Measurements from ENCODE around the gene FBLN7.
"Not testable (repeated sequence)": the region's sequence is repeated elsewhere in the genome, so short reads cannot be mapped to it uniquely, and the experiment has no call there.

The FBLN7 gene, protein sequence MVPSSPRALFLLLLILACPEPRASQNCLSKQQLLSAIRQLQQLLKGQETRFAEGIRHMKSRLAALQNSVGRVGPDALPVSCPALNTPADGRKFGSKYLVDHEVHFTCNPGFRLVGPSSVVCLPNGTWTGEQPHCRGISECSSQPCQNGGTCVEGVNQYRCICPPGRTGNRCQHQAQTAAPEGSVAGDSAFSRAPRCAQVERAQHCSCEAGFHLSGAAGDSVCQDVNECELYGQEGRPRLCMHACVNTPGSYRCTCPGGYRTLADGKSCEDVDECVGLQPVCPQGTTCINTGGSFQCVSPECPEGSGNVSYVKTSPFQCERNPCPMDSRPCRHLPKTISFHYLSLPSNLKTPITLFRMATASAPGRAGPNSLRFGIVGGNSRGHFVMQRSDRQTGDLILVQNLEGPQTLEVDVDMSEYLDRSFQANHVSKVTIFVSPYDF

DNA sequence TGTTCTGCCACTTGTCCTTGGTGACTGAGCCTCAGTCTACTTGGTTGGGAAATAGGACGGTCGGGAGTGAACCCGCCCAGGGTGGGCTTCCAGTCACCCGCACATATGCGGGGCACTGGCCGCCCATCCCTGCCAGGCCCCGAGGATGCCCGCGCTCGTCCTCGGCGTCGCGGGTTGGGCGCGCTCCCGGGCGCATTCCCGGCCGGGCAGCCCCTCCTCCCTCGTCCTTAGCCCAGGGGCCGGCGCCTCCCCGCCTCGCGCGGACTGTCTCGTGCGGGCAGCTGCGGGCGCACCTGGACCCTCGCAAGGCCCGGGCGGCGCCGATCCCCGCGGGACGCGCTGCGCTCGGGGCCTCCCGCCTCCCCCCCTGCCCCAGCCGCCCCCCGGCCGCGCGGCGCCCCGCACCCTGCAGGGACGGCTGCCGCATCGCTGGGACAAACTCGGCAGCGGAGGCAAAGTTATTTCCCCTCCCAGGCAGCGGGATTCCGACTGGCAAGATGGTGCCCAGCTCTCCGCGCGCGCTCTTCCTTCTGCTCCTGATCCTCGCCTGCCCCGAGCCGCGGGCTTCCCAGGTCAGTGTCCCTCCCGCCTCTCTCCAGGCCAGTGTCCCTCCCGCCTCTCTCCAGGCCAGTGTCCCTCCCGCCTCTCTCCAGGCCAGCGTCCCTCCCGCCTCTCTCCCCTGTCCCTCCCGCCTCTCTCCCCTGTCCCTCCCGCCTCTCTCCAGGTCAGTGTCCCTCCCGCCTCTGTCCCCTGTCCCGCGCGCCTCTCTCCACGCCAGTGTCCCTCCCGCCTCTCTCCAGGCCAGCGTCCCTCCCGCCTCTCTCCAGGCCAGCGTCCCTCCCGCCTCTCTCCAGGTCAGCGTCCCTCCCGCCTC lies at the start of gene FBLN7:
Gene FBLN7, plus strand, starts transcription at position 227 of the 874 bp plus-strand sequence. Its CDS starts 271 bp downstream, at position 498.
- DNase-seq = no peak

DNA sequence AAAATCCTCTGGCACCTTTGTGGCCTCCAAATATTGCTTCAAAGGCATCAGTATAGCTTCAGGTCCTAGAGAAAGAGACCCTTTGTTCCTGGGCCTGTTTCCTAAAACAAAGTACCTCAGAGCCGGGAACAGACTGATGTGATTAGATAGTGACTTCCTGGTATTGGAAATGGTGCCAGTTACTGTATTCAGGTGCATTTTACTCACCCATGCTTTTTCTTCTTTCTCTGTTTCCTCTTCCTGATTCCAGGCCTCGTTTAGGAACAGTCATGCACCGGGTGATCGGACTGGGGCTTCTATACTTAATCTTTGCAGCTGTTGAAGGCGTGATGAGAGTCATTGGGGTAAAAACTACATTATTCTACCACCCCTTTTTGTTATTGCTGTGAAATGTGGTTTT lies 48.8 kb upstream of the FBLN7 start:
- DNase-seq = no peak

DNA sequence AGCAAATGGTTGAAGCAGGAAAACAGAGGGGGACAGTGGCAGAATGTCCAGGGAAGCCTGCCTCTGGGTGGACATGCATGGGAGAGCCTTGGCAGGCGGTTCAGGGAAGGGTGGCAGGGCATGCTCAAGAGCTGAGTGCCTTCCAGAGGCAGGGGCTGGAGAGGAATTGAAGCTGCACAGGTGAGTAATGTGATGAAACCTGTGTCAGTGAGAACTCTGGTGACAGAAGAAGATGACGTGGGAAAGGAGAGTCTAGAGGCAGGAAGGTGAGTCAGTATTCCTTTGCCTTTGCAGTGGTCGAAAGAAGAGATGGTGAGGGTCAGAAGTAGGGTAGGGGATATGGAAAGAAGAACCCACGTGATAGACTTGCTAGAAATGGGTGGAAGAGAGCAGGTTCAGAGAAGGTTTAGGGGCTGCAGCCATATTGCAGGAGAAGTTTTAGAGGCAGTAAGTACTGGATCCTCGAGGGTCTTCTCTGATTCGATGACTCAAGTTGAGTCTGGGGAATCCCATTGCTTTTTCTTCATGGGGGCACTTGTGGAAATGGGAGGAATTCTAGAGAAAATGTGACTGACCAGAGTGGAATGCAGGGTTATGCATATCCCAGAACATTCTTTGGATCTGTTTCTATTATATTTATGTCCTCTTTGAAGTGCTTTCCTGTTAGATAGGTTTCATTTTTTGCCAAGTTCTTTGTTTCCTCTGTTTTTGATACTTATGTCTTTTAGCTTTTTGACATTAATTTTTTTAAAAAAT lies 45.7 kb upstream of the FBLN7 start:
- DNase-seq = no peak

DNA sequence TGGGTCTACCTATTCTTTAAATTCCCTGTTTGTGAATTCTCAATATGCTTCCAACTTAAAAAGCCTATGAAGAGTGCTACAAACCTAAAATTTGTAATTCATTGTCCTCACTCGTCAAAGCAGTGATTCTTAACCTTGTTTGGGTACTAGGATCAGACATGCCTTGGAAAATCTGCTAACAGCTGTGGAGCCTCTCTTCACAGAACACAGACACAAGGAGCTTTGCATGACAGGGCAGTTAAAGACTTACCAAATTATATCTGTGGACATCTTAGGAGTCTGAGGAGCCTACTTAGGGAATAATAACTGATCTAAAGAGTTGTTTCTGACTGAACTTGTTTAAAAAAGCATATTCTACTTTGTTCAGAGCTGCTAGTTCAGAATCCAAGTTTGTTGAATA lies 45.0 kb upstream of the FBLN7 start:
- DNase-seq = no peak

DNA sequence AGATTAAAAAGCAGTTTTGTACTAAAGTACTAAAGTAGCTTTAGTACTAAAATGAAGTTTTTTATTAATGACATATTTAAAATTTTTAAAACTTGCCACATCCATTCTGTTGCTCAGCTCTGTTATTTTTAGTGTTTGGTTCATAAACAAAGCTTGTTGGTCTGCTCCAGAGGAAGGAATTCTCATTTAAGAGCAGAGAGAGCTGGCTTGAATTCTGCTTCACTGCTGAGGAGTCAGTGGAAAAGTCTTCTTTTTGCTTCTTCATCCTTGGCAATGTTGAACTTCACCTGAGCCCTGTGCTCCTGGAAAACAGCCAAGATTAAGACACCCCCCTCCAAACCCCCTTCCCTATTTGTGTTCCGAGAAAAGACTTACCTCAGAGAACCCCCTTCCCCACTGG lies 42.5 kb upstream of the FBLN7 start:
- DNase-seq = no peak

DNA sequence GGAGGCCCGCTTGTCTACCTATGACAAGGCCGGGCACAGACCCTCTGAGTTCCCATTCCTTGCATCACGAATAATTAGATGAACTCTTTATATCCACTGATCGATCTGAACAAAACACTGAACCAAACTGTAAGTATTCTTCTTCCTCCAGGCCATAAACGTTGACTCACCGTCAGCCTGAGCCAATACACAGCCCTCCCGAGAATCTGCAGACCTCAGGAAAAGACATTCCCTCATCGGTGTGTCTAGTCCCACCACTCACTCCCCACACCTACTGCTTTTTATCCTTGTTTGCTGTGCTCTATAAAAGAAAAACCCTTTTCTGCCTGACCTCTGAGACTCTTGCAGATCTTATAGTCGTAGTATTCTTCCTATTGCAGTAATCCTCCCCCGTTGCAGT lies 42.1 kb upstream of the FBLN7 start:
- DNase-seq = no peak

DNA sequence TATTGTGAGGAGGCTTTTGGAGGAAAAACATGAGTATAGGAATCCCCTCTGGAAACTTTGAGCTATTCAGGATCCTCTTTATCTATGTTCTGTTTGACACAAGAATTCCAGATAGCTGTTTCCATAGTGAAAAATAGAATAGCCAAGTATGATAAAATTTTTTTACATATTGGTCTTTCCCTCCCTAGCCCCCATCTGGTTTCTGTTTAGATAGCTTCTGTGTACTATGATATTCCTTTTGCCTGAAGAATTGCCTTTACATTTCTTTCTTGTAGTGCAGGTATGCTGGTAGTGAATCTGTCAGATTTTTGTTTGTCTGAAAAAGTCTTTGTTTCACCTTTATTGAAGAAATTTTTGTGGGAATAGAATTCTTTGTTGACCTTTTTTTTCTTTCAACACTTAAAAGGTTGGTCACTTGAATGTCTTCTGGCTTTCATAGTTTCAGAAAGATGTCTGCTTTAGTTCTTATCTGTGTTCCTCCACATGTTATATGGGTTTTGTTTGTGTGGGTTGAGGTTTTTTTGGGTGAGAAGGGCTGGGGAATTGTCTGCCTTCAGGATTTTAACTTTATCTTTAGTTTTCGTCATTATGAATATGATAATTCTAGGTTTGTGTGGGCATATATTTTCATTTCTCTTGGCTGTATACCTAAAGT lies 29.9 kb upstream of the FBLN7 start:
- no peak for DNase-seq

DNA sequence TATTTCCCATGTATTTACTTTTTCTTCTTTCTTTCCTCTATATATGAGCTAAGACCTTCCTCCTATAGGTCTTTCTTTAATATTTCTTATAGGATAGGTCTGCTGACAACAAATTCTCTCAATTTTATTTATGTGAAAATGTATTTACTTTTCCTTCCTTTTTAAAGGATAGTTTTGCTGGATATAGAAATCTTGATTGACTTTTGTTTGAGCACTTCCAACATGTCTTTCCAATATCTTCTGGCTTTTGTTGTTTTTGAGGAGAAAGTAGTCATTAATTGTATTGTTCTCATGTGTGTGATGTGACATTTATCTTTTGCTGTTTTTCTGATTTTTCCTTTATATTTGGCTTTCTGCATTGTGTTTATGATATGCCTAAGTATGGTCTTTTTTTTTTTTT lies 28.9 kb upstream of the FBLN7 start:
- no peak for DNase-seq

DNA sequence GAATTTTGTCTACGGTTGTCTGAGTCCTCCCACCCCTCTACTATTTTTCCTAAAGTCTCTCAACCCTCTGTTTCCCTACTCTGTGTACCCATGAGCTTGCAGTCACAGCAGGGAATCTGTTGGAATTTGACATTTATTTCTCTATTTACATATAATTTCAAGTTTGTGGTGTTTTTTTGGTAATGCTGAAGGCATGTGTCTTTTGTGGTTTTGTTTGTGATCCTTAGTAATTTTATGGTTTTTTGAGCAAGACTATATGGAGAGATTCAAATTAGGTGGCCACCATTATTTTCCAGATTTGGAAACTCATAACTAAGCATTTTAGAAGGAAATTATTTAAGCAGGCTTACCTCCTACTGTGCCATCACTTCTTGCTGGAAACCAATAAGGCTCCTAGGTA lies 27.2 kb upstream of the FBLN7 start:
- DNase-seq = no peak

DNA sequence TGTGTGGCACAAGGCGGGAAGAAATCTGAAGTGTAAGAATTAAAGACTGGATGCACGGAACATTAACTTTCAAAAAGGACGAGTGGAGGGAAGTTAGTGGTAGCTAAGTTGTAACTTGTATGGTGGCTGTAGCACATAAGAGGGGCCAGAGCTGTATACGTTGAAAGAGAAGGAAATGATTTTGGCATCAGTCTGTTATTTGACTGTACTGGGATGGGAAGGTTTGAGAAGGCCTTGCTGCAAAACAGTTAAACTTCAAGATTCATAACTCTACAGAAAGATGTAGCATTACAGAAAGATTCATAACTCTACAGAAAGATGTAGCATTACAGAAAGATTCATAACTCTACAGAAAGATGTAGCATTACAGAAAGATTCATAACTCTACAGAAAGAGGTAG lies 24.8 kb upstream of the FBLN7 start:
- not testable (repeated sequence) for DNase-seq

DNA sequence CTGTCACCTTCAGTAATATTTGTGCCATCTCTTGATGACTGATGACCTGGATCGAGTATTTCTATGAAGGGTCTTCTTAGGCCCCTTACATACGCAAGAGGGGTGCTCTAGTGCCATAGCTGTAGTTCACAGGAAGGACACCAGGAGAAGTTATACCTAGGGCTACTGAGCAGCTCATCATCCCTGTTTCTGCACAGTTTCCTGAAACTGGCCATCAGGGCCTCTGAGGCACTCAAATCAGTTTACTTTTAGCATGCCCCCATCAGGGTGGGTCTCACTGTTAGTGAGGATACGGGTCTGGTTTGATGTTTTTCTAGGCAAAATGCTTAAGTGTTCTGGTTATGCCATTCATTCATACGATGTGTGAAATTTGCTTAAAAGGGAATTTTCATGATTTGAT lies 20.0 kb upstream of the FBLN7 start:
- DNase-seq = no peak

DNA sequence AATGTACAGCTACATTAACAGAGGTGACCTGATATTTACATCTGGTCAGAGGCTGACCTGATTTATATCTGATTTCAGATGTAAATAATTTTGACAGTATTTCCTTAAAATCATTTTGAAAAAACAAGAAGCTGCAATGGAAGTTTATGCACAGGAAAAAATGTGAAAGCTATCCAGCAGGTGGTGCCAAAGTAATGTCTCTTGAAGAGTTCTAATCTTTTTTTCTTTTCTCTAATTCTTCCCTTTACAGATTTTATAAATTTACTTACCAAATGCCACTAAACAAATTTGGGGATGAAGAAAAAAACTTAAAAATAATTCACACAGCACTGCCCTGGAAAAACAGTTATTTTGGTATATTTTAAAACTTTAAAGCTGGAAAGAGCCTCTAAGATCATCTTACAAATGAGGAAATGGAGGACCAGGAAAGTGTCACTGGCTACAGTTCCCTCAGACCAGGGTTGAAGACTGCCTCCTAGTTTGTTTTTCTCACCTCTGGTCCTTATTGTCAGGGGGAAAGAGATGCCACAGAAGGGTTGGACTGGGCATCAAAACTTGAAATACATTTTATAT lies 16.4 kb upstream of the FBLN7 start:
- DNase-seq = no peak

DNA sequence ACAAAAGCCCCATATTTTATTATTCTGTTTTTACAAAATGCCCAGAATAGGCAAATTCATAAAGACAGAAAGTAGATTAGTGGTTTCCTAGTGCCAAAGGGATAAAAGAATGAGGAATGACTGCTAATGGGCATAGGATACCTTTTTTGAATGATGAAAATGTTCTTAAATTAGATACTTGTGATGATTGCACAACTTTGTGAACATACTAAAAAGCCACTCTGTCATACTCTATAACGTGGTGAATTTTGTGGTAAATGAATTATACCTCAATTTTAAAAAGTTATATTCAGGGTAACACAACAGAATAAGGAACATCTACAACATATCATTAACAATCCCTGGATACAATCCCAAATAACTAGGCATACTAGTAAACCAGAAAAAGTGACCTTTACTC lies 9.1 kb upstream of the FBLN7 start:
- DNase-seq = no peak

DNA sequence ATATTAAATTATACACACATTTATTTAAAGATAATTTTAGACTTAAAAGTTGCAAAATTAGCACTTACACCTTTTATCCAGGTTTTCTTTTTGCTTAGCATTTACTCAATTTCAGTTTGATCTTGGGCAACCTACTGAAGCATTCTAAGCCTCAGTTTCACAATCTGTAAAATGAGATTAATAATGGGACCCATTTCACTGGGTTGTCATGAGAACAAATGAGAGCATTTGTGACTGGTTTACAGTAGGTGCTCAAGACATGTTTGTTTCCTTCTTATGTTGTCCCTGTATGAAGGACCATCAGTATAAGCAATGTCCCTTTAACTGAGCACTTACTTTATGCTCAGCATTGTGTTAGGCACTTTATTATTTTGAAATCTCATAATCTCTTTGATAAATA lies 4.8 kb upstream of the FBLN7 start:
- DNase-seq = no peak

DNA sequence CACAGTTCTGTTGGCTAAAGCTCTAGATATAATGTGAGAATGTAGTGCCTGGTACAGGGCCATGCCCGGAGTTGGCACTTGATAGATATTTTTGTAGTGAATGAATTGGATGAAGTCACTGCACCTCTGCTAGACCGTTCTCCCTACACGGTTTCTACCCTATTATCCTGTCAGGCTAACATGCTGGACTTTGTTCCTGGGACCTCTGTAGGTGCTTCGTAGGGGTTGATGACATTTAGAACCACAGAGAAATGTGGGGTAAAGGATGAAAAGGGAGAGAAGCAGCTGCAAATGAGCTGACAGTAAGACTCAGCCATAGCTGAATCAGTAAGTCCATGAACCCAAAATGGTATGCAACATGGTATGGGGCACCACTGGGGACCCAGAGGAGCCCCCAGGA lies 4.1 kb upstream of the FBLN7 start:
- DNase-seq = no peak

DNA sequence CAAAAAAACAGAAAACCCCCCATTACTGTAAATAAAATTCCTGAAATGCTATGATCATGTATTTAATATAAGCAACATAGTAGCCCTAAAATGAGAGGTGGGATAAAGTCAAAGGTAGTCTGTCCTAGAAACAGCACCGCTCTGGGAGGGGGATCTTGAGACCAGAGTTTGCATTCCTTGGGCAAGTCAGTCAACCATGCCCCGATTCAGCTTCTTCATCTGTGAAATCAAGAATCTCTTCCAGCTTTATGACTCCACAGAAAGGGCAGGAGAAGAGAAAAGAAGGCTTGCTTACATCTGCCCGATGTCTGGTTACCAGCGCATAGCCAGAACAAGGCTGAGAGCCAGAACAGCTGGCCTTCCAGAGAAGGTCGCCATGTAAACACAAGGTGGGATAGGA lies 2.1 kb upstream of the FBLN7 start:
- DNase-seq = no peak

DNA sequence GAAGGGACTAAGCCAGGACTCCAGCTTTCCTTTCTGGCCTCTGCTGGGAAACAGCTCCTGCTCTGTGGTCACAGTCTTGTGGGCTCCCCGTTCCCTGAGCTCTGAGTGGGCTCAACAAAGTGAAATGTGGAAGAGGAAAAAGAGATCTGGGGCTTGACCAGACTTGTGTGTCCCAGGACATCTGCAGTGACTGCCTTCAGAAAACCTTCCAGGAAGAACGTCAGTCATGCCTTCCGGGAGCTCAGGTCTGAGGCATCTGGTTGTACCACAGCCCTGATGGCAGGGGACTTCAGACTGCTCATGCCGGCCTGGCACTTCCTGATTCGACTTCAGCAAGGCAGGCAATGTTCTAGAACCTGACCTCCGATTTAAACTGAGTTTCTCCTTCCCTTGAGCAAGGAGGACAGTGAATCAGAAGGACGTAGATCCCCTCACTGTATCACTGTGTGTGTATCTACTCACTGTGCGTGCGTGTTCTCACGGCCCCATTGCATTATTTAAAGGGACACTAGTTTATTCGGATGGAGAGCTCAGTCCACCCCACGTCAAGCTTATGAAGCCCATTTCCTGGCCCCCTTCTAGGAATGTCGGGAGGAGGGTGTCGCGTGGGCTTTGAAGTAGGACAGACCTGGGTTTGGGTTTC lies 548 bp upstream of the FBLN7 start:
- DNase-seq = no peak

DNA sequence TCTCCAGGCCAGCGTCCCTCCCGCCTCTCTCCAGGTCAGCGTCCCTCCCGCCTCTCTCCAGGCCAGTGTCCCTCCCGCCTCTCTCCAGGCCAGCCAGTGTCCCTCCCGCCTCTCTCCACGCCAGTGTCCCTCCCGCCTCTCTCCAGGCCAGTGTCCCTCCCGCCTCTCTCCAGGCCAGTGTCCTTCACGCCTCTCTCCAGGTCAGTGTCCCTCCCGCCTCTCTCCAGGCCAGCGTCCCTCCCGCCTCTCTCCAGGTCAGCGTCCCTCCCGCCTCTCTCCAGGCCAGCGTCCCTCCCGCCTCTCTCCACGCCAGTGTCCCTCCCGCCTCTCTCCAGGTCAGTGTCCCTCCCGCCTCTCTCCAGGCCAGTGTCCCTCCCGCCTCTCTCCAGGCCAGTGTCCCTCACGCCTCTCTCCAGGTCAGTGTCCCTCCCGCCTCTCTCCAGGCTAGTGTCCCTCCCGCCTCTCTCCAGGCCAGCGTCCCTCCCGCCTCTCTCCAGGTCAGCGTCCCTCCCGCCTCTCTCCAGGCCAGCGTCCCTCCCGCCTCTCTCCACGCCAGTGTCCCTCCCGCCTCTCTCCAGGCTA lies 939 bp downstream of the FBLN7 start:
- not testable (repeated sequence) for DNase-seq

DNA sequence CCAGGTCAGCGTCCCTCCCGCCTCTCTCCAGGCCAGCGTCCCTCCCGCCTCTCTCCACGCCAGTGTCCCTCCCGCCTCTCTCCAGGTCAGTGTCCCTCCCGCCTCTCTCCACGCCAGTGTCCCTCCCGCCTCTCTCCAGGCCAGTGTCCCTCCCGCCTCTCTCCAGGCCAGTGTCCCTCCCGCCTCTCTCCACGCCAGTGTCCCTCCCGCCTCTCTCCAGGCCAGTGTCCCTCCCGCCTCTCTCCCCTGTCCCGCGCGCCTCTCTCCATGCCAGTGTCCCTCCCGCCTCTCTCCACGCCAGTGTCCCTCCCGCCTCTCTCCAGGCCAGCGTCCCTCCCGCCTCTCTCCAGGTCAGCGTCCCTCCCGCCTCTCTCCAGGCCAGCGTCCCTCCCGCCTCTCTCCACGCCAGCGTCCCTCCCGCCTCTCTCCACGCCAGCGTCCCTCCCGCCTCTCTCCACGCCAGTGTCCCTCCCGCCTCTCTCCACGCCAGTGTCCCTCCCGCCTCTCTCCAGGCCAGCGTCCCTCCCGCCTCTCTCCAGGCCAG lies 1.5 kb downstream of the FBLN7 start:
- DNase-seq = not testable (repeated sequence)

DNA sequence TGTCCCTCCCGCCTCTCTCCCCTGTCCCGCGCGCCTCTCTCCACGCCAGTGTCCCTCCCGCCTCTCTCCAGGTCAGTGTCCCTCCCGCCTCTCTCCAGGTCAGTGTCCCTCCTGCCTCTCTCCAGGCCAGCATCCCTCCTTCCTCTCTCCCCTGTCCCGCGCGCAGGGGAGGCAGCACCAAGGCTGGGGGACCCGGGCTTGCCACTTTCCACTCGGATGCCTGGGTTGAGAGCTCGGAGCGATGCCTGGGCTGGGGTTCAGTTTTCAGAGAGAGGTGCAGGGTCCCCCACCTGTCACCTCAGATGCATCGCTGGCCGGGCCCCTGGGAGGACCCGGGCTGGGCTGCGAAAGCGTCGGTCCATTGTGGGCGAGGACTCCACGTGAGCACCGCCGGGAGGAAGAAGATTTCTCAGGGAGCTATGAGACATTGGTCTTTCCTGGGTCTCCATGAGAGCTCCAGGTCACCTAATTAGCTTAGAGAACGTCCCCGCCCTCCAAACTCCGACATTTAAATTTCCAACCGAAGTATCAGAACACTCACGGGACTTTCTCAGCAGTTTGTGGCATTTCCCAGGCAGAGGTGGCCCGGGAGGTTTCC lies 2.1 kb downstream of the FBLN7 start:
- no peak for DNase-seq

All from NCI-H526 treated with DMSO at 0.1 percent for 48 hours (cell line).